HG03342 (cell line): Measurements from ENCODE around the gene TMEM59L.

Experiments used
- ATAC-seq: cut with Tn5 transposase; IDR thresholded peaks from one replicate; pipeline ENCODE4 v1.9.1; 2021; ENCODE audit warnings: mild to moderate bottlenecking, moderate library complexity; ENCODE audit not compliant: unreplicated experiment

The TMEM59L gene

DNA sequence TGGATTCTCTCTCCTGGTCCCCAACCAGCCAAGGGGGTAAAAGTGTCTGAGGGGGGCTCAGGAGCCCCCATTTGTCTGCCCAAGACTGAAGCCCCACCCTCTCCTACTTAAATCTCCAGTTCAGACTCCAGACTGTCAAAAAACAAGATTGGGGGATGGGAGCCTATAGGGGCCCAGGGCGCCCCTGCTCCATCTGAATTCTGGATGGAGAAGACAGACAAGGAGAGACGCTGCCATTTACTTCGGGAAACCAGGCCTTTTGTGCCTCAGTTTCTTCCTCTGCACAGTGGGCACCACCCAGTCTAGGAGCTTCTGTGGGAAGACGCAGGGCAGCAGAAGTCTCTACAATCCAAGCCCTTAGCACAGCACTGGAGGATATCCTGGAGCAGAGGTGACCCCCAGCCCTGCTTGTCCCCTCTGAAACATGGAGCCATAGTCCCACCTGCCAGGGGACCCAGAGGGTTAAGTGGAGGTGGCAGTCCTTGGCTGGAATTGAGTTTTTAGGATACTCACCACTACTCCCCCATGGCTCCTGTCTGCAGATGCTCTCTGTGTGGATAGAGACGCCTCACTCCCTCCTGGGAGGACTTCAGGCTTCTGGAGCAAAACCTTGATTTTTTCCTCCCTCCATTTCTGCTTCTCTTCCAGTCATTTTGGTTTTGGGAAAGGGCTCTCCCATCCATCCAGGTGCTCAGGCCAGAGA lies 4.4 kb upstream of the TMEM59L start:
- ATAC-seq: no peak

DNA sequence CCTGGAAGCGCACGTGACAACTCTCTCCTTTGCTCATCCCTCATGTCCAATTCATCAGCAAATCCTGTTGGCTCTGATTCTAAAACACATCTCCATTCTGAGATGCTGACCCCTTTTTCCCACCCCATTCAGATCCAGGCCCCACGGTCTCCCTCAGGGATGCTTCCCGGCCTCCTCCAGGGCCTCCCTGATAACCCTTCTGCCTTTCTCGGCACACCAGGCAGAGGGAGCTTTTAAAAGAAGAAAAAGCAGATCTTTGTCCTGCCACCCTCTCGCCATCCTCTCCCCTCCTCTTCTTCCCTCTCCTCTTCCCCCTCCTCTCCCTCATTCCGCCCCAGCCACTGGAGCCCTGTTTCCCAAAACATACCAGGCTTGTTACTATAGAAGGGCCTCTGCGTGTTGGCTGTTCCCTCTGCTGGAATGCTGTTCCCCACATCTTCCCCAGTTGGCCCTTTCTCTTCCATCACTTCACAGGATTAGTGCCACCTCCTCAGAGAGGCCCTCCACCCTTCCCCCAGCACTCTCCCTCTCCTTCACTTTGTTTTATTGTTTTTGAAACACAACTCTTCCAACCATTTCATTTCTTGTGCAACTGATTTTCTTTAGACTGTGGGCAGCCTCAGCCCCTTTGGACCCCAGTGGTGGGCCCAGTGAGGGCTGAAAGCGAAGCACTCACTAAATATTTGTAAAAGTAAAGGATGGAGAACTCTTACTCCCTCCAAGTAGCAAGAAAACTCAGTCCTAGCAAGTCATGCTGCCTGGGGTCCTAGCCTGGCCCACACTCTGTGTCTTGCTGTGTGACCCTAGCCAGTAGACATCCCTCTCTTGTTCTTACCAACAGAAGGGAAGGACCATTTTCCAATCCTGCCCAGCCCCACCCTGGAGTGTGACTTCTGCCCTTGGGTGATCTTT lies 3.6 kb upstream of the TMEM59L start:
- ATAC-seq: no peak

DNA sequence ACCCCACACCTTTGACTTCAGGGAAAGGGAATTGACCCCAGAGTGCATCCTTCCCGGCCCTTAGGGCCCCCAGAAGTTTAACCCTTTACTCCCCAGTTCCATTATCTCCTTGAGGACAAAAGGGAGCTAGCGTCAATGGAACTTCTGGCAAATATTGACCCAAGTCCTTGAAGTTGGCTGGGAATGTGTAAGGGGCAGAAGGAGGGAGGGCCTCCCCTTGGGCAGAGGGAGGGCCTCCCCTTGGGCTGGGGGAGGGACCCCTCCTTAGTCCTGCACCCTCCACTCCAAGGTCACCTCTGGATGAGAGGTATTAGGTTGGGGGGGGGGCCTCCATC lies 3.0 kb upstream of the TMEM59L start:
- ATAC-seq: no peak

DNA sequence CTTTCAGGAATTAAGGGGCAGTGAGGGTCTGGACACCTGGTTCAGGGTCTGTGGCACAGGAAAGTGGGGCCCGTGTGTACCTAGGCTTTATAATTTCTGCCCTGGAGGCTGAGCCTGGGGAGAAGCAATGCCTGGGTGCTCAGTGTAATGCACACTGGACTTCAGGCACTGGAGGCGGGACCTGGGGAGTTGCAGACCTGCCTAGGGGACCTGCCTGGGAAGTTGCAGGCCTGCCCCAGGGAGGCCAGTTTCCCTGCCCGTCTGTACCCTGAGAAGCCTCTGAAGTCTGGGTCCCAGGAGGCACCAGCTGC lies 2.5 kb upstream of the TMEM59L start:
- ATAC-seq: no peak

DNA sequence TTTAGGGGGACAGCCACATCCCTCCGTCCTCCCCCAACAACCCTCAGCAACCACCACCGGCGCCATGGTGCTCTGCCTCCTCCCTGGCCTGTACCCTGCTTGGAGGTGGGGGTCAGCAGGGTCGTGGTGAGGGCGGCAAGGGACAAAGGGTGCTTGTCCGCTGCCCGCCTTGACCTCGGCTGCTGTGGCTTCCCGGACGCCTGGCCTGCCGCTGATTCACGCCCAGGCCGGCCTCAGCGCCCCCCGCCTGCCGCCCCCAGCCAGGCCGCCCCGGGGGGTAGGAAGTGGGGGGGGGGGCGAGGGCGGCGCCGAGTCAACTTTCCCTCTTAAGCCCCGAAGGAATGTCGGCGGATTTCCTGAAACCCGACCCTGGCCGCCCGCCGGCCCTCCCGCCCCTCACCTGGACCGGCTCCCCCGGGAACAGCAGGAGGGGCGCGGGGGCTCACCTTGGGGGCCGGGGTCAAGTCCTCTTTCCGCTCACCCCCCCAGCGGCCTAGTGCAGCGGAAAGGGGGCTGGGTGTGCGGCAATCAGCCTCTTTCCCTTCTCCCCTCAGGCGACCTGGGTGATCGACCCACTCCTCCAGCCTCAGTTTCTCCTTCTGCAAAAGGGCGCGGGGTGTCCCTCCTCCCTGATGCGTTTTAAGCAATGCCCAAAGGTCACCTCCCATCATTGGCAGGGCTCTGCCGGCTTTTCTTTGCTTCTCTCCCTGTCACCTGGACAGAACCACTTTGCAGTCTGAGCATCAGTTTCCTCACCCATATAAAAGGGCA lies 1.9 kb upstream of the TMEM59L start:
- ATAC-seq: no peak

DNA sequence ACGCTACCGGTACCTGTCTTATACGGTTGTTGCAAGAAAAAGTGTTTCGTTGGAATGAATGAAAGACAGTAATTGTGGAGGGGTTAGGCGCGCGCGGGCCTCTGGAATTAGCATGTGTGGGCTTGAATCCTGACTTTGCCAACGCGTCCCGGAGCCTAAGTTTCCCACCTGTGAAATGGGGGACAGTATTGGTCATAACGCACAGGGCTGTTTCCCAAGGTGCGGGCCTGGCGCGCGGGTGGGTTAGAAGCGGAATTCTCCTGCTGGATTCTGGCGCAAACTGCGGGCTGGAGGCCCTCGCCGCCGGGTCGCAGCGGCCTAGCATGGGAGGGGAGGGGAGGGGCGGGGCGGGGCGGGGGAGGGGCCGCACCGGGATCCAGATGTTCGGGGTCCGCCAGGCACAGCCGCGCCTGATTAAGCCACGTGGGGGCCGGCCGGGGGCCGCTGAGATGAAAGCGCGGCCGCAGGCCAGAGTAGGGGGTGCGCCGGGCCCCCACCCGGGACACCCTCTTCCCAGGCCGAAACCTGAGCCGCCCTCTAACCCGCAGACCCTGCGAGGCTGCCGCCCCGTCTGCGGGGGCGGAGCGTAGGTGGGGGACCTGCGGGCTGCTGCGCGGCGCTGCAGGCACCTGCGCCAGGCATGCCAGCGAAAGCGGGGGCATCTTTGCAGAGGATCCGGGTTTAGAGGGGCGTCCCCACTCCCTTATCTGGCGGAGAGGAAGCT lies 1.2 kb upstream of the TMEM59L start:
- ATAC-seq: no peak

DNA sequence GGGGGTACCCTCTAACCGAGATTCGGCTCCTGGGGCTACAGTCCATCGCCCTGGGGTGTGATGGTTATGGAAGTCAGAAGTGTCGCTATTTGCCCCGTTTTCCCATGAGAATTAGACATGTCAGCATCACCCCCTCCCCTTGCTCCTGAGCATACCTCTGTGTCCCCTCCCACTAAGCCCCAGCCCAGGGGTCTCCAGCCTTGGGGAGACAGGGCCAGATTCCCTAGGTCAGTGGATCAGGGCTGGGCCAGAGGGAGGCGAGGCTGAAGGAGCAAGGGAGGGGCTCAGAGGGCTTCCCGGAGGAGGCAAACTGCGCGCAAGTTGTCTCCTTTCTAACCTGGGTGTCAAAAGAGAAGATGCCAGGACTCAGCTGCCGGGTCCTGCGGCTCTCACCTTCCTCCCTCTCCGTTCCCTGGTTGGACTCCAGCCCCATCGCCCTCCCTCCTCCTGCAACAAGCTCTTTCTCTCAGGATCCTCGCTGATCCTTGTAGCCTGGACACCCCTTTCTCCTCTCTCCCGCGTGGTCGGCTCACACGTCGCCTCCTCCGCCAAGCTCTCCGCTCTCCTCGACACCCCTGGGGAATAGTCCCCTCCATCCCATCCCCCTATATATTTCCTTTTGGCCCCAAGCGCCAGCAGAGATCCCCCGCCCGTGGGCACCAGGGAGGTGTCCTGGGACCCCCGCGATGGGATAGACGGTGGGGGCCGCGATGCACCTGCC lies 459 bp upstream of the TMEM59L start:
- ATAC-seq: no peak

DNA sequence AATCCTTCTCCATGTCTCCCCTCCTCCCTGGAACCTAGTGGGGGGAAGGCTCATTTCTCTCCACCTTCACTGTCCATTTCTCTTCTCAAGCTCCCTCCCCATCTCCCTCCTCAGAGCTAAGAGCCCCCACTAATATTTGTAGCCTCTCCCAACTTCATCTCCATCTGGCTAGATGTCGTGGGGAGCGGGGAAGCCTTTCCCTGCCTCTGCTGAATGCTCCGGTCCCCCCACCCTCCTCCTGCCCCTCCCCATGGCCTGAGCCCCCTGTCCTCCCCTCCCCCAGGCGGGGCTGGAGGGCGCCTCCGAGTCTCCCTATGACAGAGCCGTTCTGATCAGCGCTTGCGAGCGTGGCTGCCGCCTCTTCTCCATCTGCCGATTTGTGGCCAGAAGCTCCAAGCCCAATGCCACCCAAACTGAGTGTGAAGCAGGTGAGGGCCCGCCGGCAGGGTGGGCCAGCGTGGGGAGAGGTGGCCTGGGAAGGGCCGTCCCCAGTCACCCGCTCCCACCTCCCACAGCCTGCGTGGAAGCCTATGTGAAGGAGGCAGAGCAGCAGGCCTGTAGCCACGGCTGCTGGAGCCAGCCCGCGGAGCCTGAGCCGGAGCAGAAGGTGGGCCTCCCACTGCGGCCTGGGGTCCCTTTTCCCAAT lies 1.0 kb downstream of the TMEM59L start:
- no peak for ATAC-seq

GRCh38 chr19:18616023-18616422 lies 3.4 kb downstream of the TMEM59L start:
- no peak for ATAC-seq

DNA sequence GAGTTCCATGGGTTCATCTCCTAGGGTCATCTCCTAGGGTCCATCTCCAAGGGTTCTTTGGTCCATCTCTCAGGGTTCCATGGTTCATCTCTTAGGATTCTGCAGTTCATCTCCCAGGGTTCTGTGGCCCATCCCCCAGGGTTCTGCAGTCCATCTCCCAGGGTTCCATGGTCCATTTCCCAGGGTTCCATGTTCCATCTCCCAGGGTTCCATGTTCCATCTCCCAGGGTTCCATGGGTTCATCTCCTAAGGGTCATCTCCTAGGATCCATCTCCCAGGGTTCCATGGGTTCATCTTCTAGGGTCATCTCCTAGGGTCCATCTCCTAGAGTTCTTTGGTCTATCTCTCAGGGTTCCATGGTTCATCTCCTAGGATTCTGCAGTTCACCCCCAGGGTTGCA lies 4.9 kb downstream of the TMEM59L start:
- ATAC-seq: no peak

DNA sequence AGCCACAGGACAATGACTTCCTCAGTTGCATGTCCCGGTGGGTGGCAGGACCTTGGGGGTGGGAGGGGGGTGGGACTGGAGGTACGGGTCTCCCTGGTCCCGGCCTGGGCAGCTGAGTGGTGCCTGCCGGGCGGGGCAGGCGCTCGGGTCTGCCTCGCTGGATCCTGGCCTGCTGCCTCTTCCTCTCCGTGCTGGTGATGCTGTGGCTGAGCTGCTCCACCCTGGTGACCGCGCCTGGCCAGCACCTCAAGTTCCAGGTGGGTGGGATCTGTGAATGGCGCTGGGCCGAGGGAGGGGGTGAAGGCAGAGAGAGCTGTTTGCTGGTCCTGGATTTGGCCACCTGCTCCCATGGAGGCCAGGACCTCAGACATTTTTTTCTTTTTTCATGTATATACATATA lies 5.6 kb downstream of the TMEM59L start:
- no peak for ATAC-seq

GRCh38 chr19:18620311-18620710 lies 7.6 kb downstream of the TMEM59L start:
- ATAC-seq: no peak

DNA sequence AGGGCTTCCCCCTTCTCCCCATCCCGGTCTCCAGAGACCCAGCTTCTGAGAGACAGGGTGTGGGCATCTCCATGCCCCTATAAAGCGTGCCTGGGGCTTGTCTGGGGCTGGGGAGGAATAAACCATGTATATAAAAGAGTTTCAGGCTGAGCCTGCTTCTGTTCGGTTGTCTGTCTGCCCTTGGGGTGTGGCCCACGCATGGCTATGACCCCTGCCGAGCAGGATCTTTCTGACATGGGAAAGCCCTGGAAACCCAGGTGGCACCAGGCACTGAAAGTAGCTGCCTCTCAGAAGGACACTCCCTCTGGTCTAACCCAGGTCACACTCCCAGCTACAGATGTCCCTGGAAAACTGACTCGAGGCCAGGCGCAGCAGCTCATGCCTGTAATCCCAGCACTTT lies 8.2 kb downstream of the TMEM59L start:
- no peak for ATAC-seq

- no peak for ATAC-seq
These were observed 14.2 kb downstream of the TMEM59L start for GRCh38 chr19:18626906-18627305.

DNA sequence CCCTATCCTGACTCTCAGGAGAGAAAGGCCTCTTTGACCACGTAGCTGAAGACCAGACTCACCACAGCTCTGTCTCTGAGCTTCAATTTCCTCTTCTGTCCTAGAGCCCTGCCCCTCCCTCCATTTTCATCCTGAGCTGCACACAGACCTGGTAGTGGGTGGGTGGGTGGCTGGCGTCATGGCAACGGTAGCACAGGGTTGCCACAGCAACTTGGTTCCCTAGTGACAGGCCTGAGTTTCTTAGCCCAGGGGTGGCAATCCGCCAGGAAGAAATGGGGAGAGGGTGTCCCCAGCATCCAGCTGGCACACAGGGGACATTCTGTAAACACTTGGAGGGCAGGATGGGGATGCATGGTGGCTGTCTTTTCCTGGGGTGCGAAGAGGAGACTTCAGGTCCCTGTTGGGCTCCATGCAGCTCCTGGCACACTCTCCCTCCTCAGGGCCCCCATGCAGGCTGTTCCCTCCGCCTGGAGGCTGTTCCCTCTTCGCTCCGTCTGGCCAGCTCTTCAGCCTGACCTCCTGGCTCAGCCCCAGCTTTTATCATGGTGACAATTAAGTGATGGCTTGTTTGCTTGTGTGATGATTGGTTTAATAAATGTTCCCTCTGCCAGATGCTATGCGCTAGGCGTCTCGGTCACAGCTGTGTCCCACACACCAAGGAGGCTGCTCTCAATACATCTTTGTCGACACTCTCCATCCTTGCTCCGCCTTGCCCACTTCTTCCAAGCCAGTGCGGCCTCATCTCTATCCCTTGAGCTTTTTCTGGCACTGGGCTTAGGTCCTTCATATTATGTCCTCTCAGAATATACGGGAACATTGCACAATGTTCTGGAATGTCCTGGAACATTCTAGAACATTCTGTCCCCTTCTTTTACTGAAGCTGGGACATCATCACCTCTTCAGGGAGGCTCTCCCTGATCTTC lies 16.8 kb downstream of the TMEM59L start:
- no peak for ATAC-seq

- ATAC-seq: no peak
These were observed 20.7 kb downstream of the TMEM59L start for GRCh38 chr19:18633321-18633720.

DNA sequence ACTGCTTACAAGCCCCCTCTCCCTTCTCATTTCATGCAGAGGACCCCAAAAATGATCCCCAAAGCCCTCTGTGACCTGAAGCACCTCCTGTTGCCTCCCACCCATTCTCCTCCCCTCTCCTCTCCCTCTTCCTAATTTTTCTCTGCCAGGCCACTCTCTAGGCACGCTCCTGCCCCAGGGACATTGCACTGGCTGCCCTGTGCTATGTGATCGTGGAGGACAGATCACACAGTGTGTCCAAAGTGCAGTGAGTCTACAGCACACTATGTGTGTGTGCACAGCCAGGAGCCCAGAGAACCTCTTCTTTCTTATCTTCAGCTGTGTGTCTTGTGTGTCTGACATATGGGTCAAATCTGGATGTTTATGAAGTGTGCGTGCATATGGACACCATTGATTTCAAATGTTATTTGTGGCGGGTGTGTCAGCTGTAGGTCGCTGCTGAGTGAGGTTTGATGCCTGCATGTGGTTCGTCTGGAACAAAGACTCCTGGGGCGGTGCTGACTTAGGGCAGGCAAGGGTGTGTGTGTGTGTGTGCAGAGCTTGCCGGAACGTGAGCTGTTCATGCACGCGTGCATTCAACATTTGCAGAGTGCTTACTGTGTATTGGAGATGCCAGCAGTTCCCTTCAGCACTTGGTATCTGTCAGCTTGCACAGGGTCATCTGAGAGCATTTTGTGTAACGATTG lies 22.1 kb downstream of the TMEM59L start:
- no peak for ATAC-seq

- no peak for ATAC-seq
These were observed 23.1 kb downstream of the TMEM59L start for GRCh38 chr19:18635831-18636182.
